NCI-H2196 treated with DMSO at 0.1 percent for 48 hours (cell line): Measurements from ENCODE around the gene CDH16.
A peak's percentile ranks its signal among the peaks of the same experiment; 100 is the strongest.

Experiments
- DNase-seq: peaks from one replicate; lab custom pipeline; 2025; ENCODE audit not compliant: unreplicated experiment; lab: John Stamatoyannopoulos, UW

Gene CDH16

DNA sequence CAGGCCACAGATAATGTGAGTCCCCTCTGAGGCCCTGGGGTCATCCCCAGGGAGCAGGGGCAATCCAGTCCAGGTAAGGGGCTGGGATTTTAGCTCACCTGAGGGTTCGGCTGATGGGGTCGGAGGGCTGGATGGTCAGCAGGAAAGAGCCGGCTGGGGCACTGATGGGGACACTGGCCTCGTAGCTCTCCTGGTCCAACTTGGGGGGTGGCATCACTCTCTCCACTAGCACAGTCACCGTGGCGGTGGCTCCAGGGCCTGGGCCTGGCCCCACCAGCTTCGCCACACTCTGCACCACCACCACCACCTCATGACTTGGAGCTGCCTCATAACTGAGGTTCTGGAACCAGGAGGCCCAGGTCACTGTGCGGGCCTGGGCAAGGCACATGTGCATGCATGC is 6.9 kb downstream of the CDH16 start:
- DNase-seq, result no peak

DNA sequence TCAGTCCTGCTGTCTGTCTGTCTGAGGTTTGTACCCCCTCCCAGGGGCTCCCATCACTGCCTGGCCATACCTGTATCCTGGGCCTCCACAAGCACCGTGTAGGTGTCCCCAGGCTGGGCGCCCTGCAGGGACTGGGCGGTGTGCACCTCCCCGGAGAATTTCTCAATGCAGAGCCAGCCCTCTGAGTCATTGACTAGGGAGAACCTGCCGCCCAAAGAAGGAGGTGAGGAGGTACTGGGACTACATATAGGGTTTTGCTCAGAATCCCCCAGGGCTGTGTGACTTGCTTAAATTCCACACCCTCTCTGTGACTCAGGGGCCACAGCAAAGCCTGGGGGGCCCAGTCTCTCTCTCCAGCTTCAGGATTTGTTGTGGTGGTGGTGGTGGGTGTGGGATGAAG is 7.6 kb downstream of the CDH16 start:
- DNase-seq, result no peak

DNA sequence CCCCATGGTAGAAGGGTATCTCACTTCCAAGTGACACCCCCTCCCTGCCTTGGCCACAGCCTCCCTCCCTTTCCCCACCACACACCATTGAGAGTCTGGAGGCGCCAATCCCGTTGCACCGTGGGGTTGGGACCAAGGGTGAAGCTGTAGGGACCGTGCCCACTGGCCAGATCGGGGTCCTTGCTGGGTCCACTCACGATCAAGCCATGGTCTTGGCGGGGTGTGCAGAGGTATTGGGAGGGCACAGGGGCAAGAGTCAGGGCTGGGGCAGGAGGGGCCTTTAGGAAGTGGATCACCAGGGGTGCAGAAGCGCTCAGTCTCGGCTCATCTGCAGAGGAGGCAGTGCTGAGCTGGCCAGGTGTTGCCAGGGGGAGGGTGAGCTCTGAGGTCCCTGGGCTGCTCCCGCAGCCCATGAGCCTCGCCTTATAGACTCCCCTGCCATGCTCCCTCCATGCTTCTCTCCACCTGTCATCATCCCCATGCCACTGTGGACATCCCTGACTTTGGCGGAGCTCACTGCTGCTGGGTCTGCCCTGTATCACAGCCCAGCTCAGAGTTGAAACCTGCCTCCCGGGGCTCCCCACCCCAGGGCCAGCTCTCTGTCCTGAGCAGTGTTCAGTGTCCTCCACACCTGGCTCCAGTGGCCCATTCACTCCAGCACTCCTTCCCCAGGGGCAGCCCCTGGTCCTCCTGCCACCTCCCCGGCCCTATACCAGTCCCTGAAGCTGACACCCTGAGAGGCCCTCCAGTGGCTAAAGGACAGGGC is 8.3 kb downstream of the CDH16 start:
- no peak for DNase-seq

DNA sequence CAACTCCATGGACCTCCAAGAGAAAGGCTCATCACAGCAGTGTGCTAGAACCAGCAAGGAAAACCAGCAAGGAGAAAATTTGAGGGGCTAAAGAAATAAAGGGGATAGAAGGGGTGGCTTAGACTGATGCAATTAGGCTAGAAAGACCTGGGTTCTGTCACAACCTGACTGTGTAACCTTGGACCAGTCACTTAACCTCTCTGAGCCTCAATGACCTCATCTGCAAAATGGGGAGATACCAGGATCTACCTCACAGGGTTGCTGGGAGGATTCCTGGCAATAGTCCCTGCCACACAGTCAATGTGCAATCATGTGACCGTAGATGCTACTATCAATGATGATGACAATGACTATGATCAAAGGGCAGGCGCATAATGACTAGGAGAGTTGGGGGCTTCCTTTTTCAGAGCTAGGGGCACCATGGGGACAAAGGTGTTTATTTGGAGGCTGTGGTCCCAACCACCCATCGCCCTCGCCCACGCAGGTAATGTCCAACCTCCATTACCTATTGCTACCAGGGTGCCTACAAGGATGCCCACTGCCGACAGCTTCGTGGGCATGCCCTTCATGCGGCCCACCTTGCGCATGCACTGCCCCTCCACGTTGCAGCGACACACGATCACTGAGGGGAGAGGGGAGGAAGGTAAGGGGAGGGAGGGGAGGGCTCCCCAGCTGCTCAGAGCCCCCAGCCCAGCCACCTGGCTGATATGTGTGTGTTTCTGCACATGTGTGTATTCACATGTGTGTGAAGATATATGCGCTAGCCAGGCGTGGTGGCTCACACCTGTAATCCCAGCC is 9.7 kb downstream of the CDH16 start:
- DNase-seq, result no peak

DNA sequence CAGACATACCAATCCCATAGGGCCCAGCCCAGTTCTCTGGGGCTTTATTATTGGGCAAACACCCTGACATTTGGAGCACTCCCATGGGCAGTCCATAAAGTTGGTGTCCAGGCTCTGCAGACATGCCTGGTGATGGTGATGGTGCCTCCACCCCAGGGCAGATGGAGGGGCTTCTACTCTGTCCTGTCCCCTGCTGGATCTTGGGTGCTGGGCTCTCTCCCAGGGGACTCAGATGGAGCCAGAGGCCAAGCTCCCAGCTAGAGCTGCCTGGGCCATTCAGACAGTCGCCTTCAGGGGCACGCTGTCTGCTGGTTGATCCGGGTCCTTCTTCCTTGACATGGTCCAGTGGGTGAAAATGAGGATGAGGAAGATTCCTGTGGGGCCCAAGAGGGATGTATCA is 10.6 kb downstream of the CDH16 start:
- DNase-seq, result no peak

DNA sequence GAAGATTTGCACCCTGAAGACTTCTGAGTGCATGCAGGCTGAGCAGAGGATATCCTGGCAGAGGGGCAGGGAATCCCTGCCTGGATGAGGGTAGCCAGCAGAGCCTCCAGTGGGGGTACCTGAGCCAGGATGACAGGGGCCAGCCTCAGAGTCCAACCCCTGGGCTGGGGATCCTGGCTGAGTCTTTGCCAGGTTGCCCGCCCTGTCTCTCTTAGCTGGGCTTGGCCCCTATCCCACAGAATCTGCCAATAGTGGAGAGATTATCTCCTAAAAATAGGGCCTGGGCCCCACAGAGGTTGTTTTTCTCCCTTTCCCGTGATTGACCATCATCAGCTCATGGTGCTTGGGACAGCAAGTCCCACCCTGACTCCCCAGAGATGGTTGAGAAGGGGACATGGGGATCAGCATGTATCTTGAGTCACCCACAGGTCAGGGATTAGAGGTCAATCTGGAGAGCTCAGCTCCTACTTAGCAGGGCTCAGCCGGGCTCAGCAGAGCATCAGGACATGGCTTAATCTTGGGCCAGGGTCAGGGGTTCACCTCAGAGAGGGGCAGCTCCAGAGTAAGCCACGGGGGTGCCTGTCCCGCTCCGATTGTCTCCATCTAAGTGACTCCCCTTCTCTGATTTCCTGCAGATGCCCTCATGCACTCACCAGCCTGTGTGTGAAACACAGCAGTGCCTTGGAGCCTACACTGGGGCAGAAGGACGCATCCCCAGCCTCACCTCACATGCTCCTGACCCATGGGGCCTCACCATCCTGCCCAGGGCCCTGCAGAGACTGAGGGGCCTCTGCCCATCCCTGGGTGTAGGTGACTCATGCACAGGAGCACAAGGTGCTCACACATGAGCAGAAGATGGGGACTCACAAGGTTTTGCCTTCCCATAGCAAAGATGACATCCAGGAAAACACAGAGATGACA is 11.5 kb downstream of the CDH16 start:
- DNase-seq, result no peak

DNA sequence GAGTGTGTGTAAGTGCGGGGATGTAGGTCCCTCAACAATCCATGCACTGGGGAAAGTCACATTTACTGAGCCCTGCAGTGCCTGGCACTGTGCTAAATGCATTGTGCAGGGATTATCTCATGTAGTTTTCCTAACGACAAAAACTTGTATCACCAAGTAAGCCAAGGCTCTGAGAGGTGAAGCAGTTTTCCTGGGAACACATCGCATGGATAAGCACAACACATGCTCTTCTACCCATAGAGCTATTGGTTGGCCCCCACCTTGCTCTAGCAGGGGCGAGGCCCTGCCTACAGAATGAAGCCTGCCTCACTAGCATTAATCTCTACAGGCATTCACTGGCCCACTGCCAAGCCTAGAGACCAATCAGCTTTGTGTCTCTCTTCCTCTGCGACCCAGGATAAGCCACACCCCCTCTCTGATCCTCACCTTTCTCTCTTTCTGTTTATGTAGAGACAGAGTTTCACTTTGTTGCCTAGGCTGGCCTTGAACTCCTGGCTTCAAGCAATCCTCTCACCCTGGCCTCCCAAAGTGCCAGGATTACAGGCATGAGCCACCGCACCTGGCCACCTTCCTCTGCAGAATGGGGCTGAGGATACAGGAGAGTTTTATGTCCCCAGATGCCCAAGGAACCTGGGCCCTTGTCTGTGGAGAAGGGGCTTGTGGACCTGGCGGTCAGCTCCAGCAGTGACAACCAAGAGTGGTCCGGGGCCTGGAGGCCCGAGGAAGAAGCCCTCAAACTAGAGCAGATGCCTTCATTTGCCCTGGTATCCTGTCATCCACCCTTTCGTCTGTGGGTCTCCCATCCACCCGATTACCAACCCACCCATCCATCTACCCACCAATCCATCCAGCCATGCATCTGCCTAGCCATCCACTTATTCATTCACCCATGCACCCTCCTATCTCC is 12.8 kb downstream of the CDH16 start:
- no peak for DNase-seq

DNA sequence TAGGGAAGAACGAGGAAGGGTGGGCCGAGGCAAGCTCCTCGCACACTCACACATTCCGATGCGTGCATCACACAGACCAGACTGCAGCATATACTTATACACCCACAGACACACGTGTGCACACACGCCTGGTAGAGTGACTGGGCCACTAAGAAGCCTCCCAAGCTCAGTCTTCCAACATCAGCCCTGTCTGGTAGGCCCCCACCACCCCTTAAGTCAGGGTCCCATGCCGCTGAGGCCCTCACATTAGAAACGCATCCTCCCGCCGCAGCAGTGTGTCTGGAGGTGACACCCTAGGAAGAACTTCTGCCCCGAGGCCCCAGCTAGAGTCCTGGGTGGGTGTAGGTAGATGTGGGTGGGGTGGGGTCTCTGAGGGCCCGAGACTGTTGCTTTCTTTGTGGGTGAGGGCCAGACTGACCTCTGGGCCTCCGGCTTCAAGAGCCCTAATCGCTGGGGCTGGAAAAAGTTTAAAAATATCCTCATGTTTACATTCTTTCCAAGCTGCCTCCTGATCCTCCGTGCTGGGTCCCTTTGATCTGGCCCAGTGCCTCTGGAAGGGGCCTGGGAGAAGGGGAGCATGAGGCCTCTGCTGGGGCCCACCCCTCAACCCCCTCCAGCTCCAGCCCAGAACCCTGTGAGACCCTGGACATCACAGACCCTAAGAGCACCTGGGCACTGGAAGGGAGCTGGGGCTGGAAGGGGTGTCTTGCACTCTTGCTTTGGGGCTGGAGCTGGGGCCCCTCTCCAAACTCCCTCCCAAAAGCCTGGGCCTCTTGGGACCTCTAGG is 13.6 kb downstream of the CDH16 start:
- DNase-seq, result no peak

DNA sequence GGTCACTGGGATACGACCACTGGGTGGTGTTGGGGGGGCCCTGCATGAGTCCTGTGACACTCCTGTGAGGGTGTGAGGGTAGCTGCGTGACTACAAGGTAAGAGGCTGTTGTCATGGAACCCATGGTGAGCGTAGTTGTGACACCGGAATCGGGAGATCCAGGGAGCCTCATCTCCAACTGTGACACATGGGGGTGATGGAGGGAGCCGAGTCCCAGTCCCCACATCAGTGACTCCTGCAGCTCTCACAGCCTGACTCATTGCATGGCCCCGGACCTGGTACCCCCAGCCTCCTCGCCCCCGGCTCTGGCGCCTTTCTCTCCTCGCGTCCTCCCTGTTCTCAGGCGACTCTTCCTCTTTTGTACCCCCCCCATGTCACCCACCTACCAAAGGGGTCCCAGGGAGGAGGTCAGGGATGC is 14.2 kb downstream of the CDH16 start:
- DNase-seq, result no peak

DNA sequence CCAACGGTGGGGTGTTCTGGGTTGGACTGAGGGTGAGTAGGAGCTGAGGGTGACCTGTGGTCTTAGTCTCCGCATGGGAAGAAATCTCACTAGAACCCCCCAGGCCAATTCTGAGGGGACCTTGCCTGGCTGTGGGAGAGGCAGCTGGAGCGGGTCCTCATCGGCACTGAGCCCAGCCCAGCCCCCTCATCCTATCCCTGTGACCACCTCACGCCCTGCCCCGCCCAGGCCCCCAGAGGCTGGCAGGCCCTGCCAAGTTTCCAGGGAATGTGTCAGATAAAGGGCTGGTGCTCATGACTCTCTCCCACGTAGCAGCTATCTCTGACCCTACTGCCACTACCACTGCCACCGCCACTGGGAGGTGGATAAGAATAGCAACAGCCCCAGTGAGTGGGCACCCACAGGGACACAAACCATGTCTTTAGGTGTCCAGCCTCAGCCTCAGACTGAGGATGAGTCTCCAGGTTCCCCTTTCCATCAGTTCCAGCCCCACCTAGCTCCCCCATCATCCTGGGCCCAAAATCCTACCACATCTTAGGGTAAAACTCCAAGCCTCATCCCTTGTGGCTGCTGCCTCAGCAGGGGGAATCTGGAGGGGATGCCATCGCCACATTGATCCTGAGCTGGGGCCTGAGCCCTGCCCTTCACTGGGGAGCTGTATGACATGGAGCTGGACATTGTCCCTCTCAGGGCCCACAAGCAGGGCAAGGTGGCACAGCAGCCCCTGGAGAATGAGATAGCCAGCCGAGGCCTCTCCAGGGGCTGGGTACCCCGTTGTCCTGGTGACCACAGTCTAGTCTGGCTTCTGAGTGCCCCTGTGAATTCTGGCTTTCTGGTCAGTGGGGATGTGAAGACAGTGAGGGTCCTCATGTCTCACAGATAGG is 14.9 kb downstream of the CDH16 start:
- DNase-seq, result no peak

DNA sequence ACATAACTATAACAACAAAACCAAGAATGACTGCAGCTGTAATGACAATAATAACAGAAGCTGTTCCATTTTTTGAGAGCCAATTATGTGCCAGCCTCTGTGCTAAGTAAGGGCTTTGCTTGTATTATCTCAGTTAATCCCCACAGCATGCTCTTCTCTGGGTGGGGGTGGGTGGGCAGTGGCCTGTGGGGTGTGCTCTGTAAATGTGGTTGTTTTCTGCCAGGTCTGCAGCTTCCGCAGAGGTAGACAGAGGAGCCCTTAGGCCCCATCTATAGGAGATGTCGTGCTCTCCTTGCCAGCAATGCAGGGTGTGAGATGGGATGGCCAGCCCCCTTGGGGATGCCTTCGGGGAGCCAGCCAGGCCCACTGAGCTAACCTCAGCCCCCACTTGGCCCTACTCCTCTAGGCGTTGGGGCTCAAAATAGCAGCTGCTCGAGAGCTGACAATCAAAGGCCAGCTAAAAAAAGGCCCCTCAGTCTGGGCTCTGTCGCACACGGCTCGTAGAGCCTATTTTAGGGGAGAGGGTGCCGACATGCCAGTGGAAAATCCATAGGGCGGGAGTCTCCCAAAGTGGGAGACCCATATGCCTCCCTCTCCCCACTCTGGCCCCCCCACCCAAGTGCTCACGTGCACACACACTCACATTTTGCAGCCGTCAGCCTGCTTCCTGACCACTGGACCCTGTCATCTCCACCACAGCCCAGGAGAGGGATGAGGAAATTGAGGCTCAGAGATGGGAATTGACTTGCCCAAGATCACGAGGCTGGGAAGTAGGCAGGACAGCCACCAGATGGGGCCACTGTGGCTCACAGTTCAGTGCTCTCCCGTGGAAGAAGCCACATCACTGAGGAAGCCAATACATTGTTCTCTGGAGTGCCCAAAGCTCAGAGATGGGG is 15.8 kb downstream of the CDH16 start:
- DNase-seq, result no peak

DNA sequence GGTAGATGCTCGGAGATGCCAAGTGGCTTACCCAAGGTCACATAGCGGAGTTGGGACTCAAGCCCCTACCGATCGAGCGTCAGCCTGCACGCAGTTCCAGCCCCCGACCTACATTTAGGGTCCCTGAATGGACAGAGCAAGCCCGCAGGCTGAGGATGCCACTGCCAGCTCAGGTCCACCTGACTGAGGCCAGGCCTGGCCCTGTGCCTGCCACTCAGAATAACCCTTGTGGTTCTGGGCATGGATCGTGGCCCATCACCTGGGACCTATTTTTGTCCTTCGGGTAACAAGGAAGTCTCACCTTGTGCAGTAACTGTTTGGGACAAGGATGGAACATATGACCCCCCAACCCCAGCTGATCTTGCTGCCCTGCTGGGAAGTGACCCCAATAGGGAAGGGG is 17.1 kb downstream of the CDH16 start:
- no peak for DNase-seq

DNA sequence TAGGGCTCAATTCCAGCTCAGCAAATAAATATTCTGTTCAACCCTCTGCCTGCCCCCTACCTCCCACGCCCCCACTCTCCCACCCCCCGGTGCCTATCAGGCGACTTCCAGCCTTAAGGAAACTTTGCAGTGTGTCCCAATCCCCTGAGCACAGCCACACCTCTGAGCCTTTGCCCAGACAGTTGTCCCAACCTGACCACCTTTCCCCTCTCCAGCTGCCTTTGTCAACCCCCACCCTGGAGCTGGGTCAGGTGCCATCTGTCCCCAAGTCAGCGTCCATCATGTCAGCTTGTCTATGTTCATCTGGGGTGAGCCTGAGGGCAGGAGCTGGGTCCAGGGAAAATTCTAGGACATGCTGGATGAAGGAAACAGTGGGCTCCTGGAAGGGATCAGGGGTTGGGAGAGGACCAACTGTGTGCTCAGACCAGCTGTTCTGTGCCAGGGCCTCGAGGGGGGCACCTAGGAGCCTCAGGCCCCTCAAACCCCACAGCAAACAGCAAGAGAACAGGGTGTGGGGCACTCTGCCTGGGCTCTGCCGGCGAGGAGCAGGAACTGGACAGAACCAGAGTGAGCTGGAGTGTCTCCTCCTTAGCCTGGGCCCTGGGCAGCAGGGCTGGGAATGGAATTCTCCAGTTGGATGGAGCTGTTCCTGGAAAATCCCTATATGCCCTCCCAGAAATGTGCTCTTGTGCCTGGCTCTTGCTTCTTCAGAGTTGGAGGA is 17.8 kb downstream of the CDH16 start:
- no peak for DNase-seq

DNA sequence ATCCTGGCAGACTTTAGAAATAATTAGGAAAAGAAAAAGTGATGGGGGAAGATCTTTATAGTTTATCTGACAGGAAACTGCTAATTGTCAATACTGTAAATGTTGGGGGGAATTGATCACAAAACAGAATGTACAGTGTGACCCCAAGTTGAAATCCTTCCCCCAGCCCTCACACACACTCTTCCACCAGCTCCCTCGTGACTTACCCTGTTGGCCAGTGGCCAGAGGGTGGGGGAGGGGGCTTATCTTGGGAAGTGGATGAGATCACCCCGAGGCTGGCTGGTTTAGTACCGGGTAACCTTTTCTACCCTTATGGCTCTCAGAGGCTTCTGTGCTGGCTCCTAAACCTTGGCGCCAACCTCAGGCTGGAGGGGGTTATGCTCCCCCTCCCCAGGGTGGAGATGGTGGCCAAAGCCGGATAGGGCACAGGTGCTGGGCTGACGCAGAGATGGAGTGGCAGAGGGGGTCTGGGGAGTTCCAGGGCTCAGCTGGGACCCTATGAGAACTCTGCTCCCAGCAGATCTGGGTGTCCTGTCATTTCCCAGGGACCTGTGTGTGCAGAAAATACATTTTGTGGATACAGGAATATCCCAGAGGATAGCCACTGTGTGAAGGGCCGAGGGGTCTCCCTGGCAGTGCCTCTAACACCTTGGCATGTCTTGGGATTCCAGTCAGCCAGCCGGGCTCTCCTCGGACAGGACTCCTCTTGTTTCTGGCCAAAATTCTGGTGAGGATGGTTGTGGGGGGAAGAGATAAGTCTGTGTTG is 18.6 kb downstream of the CDH16 start:
- peak; percentile 20 for DNase-seq

DNA sequence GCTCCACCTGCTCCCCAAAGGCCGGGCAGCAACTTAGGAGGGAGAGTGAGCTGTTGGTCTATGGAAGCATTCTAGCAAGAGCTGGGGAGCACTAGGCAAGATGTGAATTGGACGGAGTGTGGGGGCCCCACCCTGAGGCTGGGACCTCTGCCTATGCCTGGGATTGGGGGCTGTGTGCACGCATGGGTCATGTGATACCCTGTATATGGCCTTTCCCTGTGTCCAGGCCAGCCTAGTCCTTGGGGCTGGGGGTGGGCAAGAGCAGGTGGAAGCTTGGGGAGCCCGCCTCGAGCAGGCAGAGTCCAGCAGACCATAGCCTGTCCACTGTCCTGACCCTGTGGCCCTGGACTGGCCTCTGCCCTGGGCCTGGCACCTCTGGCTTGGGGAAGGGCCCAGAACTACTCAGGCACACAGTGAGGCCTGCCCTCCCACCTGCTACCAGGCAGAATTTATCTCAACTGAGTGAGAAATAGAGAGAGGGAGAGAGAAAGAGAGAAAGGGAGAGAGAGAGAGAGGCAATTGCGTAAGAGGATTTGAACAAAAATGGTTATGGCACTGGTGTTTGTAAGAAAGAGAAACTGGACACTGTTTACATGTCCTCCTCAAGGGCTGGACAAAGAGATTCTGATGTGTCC is 19.3 kb downstream of the CDH16 start:
- peak; percentile 13 for DNase-seq

DNA sequence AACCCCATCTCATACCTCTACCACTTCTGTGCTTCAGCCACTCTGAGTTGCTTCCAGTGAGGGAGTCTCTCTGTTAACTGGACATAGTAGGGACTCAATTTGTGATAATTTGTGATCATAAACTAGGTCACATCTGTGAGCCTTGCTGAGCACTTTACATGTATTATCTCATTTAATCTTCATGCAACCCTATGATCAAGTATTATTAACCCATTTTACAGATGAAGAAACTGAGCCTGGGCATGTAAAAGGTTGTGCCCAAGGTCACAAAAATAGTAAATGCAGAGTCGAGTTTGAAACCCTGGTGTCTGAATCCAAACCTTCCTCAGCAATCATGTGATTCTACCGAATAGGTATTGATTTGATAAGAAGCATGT is 19.8 kb downstream of the CDH16 start:
- DNase-seq, result no peak
